HUES6 (cell line): Measurements from ENCODE around the gene FAM163B.
"Not testable (repeated sequence)": the region's sequence is repeated elsewhere in the genome, so short reads cannot be mapped to it uniquely, and the experiment has no call there.

ENCODE experiments used
- H3K27ac ChIP-seq: 2 replicates; pipeline ENCODE4 v1.7.0; 2013; ENCODE audit warnings: low read depth, mild to moderate bottlenecking, low read length, inconsistent platforms
- H3K27me3 ChIP-seq: 2 replicates; pipeline ENCODE4 v1.6.1; 2013; ENCODE audit warnings: low read length; ENCODE audit not compliant: control insufficient read depth, insufficient read depth
- H3K36me3 ChIP-seq: 2 replicates; pipeline ENCODE4 v1.6.1; 2013; ENCODE audit warnings: low read length; ENCODE audit not compliant: control insufficient read depth, insufficient read depth
- H3K4me1 ChIP-seq: 2 replicates; pipeline ENCODE4 v1.6.1; 2013; ENCODE audit warnings: low read length; ENCODE audit not compliant: control insufficient read depth, insufficient read depth
- H3K4me3 ChIP-seq: 2 replicates; pipeline ENCODE4 v1.5.1; 2013; ENCODE audit warnings: low read depth, low read length
- H3K9ac ChIP-seq: one replicate; pipeline ENCODE4 v1.6.1; 2013; ENCODE audit warnings: mild to moderate bottlenecking, low read length
- H3K9me3 ChIP-seq: 2 replicates; pipeline ENCODE4 v1.6.1; 2013; ENCODE audit warnings: low read depth, low read length; ENCODE audit not compliant: control insufficient read depth, insufficient read depth

FAM163B gene

GRCh38 chr9:133628766-133629165 is 19.6 kb upstream of the FAM163B start:
- Histone ChIP-seq H3K36me3 (no peaks in the 10 kb centered on the region), H3K4me3 (no peak overlapping the region), H3K9ac (no peak overlapping the region), H3K27me3 (no peaks in the 10 kb centered on the region), H3K27ac (no peak overlapping the region), H3K9me3 (peaks cover 22% of the 10 kb centered on the region), H3K4me1 (peaks cover 9% of the 10 kb centered on the region)

GRCh38 chr9:133627341-133627740 is 18.2 kb upstream of the FAM163B start:
- H3K27me3 ChIP-seq = peaks cover 4% of the 10 kb centered on the region; the same call in 1 of the 2 replicates
- H3K9ac ChIP-seq = no peak overlapping the region
- no peaks in the 10 kb centered on the region for H3K36me3 ChIP-seq
- peaks cover 22% of the 10 kb centered on the region for H3K9me3 ChIP-seq
- H3K27ac ChIP-seq = no peak overlapping the region
- H3K4me1 ChIP-seq = no peaks in the 10 kb centered on the region
- H3K4me3 ChIP-seq = no peak overlapping the region

DNA sequence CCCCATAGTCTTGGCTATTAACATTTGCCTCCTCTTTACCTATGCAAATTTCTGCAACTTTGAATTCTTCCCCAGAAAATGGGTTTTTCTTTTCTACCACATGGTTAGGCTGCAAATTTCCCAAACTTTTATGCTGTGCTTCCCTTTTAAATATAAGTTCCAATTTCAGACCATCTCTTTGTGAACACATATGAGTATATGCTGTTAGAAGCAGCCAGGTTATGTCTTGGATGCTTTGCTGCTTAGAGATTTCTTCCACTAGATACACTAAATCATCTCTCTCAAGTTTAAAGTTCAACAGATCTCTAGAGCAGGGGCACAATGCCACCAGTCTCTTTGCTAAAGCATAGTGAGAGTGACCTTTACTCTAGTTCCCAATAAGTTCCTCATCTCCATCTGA is 16.8 kb upstream of the FAM163B start:
- peaks cover 10% of the 10 kb centered on the region for H3K27me3 ChIP-seq
- H3K9me3 ChIP-seq = peaks cover 22% of the 10 kb centered on the region
- H3K4me3 ChIP-seq, H3K27ac ChIP-seq, H3K4me1 ChIP-seq, H3K36me3 ChIP-seq, H3K9ac ChIP-seq: not testable (repeated sequence)

DNA sequence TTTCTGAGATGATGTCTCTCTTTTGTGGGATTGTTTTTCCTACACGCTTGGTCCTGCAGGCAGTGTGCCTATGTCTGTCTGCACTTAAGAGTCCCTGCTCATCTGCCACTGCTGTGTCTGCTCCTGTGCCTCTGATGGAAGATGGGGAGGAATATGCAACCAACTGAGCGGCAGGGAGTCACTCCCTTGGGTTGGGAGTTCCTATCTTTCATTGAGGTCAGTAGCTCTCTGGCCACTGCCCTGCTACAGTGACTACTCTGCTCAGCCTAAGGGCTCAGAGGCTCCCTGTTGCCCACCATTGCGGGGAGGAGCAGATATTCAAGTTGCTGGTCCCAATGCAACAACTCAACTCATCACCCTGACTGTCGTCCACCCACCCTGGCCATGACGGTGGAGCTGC is 13.4 kb upstream of the FAM163B start:
- Histone ChIP-seq H3K9ac (no peak overlapping the region), H3K36me3 (no peaks in the 10 kb centered on the region), H3K27ac (no peak overlapping the region), H3K9me3 (peaks cover 22% of the 10 kb centered on the region), H3K4me1 (no peaks in the 10 kb centered on the region), H3K27me3 (peaks cover 28% of the 10 kb centered on the region), H3K4me3 (no peak overlapping the region)

GRCh38 chr9:133621725-133622267 is 12.6 kb upstream of the FAM163B start:
- Histone ChIP-seq H3K9ac (no peak overlapping the region), H3K4me1 (no peaks in the 10 kb centered on the region), H3K9me3 (peaks cover 17% of the 10 kb centered on the region), H3K27ac (no peak overlapping the region), H3K36me3 (no peaks in the 10 kb centered on the region), H3K27me3 (peaks cover 35% of the 10 kb centered on the region), H3K4me3 (no peak overlapping the region)

DNA sequence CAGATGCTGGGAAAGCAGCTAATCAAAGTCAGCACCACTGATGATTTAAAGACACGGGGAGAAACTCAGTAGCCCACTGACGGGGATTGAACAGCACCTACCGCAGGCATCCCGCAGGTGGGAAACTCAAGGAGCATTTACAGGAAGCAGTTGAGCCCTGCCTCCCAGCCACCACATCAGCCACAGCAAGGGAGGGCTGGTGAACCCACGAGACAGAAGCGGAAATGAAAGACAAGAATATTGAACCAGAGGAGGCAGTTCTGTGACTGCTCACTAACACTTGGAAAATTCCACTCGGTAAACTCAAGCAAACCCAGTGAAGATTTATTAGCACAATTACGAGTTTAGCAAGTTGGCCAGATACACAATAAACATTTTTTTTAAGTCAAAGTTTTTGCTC is 10.6 kb upstream of the FAM163B start:
- no peak overlapping the region for H3K4me3 ChIP-seq
- no peak overlapping the region for H3K27ac ChIP-seq
- H3K27me3 ChIP-seq = peaks cover 45% of the 10 kb centered on the region
- H3K9me3 ChIP-seq = 0 out of 2 replicates have a peak, but pooled peaks cover 4% of the 10 kb centered on the region
- H3K9ac ChIP-seq = no peak overlapping the region
- H3K4me1 ChIP-seq = no peaks in the 10 kb centered on the region
- no peaks in the 10 kb centered on the region for H3K36me3 ChIP-seq

DNA sequence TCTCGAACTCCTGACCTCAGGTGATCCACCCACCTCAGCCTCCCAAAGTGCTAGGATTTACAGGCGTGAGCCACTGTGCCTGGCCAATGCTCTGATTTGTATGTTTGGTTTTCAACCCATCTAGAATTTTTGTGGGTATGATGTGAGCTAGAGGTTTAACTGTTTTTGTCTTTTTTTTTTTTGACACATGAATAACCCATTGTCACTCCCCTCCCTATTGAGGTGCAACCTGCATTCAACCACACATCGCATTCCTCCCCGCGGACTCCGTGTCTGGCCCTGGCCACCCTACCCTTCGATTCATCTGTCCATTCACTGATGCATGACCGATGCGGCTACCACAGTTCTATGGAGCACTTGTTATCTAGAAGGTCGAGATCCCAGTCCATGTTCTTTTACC is 9.5 kb upstream of the FAM163B start:
- Histone ChIP-seq H3K27me3 (peaks cover 53% of the 10 kb centered on the region), H3K9me3 (no peaks in the 10 kb centered on the region), H3K9ac (no peak overlapping the region), H3K36me3 (no peaks in the 10 kb centered on the region), H3K4me1 (no peaks in the 10 kb centered on the region), H3K4me3 (no peak overlapping the region), H3K27ac (no peak overlapping the region)

DNA sequence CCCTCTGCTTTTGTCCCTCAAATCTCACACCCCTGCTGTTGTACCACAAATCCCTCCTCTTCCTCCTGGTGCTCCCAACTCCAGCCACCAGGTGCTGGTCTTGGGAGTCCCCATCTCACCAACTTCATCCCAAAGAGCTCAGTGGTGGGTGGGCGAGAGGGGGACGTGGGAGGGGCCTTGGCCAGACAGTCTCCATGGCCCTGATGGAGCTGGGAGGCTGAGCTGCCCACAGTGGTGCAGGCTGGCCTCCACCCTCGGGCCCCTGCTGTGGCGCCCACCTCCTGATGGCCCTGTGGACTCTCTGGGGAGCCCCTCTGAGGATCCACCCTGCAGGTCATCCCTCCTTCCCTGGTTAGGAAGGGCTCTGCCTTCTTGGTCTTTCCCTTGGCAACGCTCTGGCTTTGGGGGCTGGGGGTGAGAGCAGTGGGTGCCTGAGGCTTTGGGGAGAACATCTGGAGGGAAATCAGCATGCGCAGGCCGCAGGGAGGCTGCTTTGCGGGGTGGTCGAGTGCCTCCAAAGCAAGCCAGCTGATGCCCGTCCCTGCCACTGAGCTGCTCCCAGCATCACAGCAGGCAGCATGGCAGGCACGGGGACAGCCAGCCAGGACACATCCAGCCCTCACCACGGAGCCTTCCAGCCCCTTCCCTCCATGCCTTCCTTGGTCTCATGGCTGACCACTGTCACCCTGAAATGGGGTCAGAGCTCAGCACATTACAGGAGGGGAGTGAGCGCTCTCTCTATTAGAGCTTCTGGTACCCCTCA is 7.6 kb upstream of the FAM163B start:
- no peaks in the 10 kb centered on the region for H3K9me3 ChIP-seq
- H3K4me3 ChIP-seq = no peak overlapping the region
- H3K9ac ChIP-seq = no peak overlapping the region
- no peaks in the 10 kb centered on the region for H3K4me1 ChIP-seq
- H3K27me3 ChIP-seq = peaks cover 66% of the 10 kb centered on the region
- H3K36me3 ChIP-seq = no peaks in the 10 kb centered on the region
- H3K27ac ChIP-seq = no peak overlapping the region

DNA sequence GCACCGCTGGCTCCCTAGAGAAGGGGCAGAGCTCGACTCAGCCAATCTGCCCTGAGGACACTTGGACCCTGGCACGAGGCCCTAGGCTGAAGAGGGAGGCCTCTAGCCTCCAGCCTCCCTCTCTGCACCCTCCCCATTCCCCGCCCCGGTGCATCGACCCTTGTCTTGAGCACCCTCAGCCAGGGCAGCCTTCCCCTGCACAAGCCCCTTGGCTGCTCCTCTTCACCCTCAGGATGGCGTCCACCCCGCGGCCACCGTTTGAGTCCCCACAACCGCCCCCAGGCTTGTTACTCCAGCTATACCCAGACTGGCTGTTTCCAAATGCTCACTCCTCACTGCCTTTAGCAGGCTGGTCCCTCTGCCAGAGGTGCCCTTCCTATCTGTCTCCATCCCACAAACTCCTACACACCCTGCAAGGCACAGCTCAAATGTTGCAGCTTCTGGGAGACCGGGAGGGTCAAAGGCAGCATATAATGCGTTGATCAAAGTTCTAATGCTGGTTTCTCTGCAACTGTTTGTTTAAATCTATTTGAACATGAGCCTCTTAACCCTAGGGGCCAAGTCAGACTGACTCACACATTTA is 6.5 kb upstream of the FAM163B start:
- H3K4me1 ChIP-seq = no peaks in the 10 kb centered on the region
- H3K4me3 ChIP-seq = no peak overlapping the region
- H3K9ac ChIP-seq = no peak overlapping the region
- no peaks in the 10 kb centered on the region for H3K9me3 ChIP-seq
- peaks cover 70% of the 10 kb centered on the region; the same call in 1 of the 2 replicates for H3K27me3 ChIP-seq
- no peak overlapping the region for H3K27ac ChIP-seq
- H3K36me3 ChIP-seq = no peaks in the 10 kb centered on the region

DNA sequence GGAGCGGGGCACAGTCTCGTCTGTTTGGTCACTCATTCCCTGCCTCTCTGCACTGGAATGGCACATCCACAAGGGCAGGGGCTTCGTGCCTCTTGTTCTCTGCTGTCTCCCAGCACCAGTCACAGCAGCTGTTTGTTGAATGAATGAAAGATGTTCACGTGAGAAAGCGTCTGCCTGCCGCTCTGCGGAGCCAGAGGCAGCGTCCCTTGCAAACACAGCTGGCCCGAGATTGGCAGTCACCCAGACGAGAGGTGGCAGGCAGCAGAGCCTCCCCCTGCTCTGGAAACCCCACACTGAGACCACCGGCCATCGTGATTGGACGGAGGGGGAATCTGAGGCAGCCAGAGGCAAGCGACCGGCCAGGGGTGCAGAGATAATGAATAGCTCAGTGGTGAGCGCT is 6.0 kb upstream of the FAM163B start:
- H3K27me3 ChIP-seq = peaks cover 75% of the 10 kb centered on the region; the same call in 1 of the 2 replicates
- no peak overlapping the region for H3K4me3 ChIP-seq
- H3K9me3 ChIP-seq = no peaks in the 10 kb centered on the region
- no peak overlapping the region for H3K27ac ChIP-seq
- no peak overlapping the region for H3K9ac ChIP-seq
- no peaks in the 10 kb centered on the region for H3K4me1 ChIP-seq
- H3K36me3 ChIP-seq = no peaks in the 10 kb centered on the region

DNA sequence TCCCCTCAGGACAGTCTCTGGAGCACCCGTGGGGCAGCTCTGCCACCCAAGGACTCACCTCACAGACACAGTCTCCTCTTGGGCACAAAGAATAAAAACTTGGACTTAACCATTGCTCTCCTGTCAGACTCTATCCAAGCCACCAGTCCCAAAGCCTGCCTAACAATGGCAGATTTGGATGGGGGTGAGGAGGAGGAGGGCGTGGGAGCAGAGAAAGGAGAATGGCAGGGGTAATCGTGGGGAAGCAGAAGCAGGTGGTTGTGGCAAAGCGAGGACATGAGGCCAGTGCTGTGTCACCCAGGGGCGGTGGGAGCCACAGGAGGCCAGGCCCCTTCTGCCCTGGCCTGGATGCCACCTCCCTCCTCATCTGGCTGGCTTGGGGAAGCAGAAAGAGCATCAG is 5.5 kb upstream of the FAM163B start:
- no peaks in the 10 kb centered on the region for H3K4me1 ChIP-seq
- no peaks in the 10 kb centered on the region for H3K36me3 ChIP-seq
- peaks cover 80% of the 10 kb centered on the region; the same call in 1 of the 2 replicates for H3K27me3 ChIP-seq
- H3K9me3 ChIP-seq = no peaks in the 10 kb centered on the region
- H3K4me3 ChIP-seq = no peak overlapping the region
- H3K9ac ChIP-seq = no peak overlapping the region
- no peak overlapping the region for H3K27ac ChIP-seq
